ENCODE measurements around the gene CLTB. TPM values are rescaled to one million over a fixed set of nuclear protein-coding genes. Genes with fewer than 3 reads are reported as not detected.

The CLTB gene
- total and polyA plus RNA-seq, 10 of the 15 experiments (the other 5 are each of a cell fraction or from before 2014, with no cell fraction given) = 1.6 to 52.8 (median 36.9) TPM

GRCh38 chr5:176401281-176402205 is 14.8 kb downstream of the CLTB start:
- BruUV-seq (replicated peaks) = no TSS peak
- Histone ChIP-seq H3K36me3 (ENCODE audit: control insufficient read depth in 2 of 2, insufficient read depth in 2 of 2, low read length in 1 of 2) (no peaks in the 10 kb centered on the region), H2AFZ (ENCODE audit: control insufficient read depth, low read depth, low read length) (no peak overlapping the region), H3K9me3 (replicated peaks; ENCODE audit: control insufficient read depth, insufficient read depth, low read length) (no peaks in the 10 kb centered on the region), H4K20me1 (ENCODE audit: control insufficient read depth, insufficient read depth) (no peaks in the 10 kb centered on the region), H3K4me1 (ENCODE audit: control insufficient read depth, insufficient read depth, low read length) (no peaks in the 10 kb centered on the region), H3K27me3 (replicated peaks in 1 of 2; ENCODE audit: control insufficient read depth in 2 of 2, insufficient read depth in 2 of 2, low read length in 1 of 2) (no peaks in the 10 kb centered on the region), H3K4me2 (ENCODE audit: control insufficient read depth, insufficient read depth) (no peak overlapping the region), H3K4me3 (no peak overlapping the region), H3K79me2 (ENCODE audit: control insufficient read depth, insufficient read depth, low read length) (no peaks in the 10 kb centered on the region), H3K9ac (ENCODE audit: control insufficient read depth, insufficient read depth, low read length) (no peak overlapping the region), H3K27ac (ENCODE audit: control insufficient read depth, insufficient read depth) (no peak overlapping the region)
- DNase-seq (ENCODE audit: low read depth, low spot score) (no peak), ATAC-seq (no peak), FAIRE-seq (no peak)
- in situ Hi-C loops (cut with MboI) (no loop called here), intact Hi-C loops (cut with micrococcal nuclease; ENCODE audit: unreplicated experiment) (no loop called here)
- ChIA-PET SMC1A (ENCODE audit: uncharacterized antibody, unreplicated experiment) (no interaction called here), POLR2A (no interaction called here), RAD21 (ENCODE audit: unreplicated experiment) (no interaction called here), CTCF (no interaction called here)
- WGBS (ENCODE audit: insufficient coverage, insufficient replicate concordance, low lambda C conversion rate, missing lambda C conversion rate) = 91% methylated on average over 22 of the region's 22 CpGs
- TF ChIP-seq NFIC (IDR thresholded peaks at IDR 0.05; ENCODE audit: low read depth, low read length) (no peak), SKIL (IDR thresholded peaks at IDR 0.05; ENCODE audit: low read depth, poor library complexity, severe bottlenecking) (no peak), SREBF2 (IDR thresholded peaks at IDR 0.05; ENCODE audit: low read length) (no peak), SUPT20H (IDR thresholded peaks at IDR 0.05; ENCODE audit: borderline replicate concordance, control insufficient read depth, low read depth, low read length) (no peak), TCF12 (IDR thresholded peaks at IDR 0.05; ENCODE audit: low read depth, low read length) (no peak), HDGF (IDR thresholded peaks at IDR 0.05) (no peak), SP1 (IDR thresholded peaks at IDR 0.05; ENCODE audit: low read depth, low read length) (no peak), GATAD2B (conservative IDR thresholded peaks at IDR 0.05; ENCODE audit: low read depth) (no peak), PAX8 (IDR thresholded peaks at IDR 0.05) (no peak), POU2F2 (IDR thresholded peaks at IDR 0.05; ENCODE audit: borderline replicate concordance, low read depth, low read length) (no peak), ZBTB4 (CRISPR knock-in tag; IDR thresholded peaks at IDR 0.05) (no peak), CEBPZ (IDR thresholded peaks at IDR 0.05; ENCODE audit: low read depth, low read length) (no peak)

All from GM12878 (cell line).